Inferior parietal cortex (tissue), 1 donor: ENCODE results near the gene NDFIP2.

Experiments
- DNase-seq: peaks from one replicate; pipeline ENCODE4 v3.0.0-alpha.2; 2016; ENCODE audit errors: extremely low spot score

NDFIP2 gene

DNA sequence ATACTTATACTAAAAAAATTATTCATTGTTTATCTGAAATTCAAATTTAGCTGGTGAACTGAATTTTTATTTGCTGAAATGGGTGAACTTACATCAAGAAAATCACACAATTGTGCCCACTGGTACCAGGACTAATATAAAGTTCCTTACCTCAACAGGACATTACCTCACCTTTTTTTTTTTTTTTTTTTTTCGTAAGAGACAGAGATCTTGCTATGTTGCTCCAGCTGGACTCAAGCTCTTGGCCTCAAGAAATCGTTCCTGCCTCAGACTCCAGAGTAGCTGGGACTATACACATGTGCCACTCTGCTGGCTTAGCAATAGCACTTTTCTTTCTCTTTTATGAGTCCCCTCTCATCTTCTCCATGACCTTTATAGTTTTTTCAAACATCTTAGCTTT, 22.5 kb upstream of the NDFIP2 start:
- no peak for DNase-seq

GRCh38 chr13:79459906-79460305, 21.0 kb upstream of the NDFIP2 start:
- DNase-seq = no peak

DNA sequence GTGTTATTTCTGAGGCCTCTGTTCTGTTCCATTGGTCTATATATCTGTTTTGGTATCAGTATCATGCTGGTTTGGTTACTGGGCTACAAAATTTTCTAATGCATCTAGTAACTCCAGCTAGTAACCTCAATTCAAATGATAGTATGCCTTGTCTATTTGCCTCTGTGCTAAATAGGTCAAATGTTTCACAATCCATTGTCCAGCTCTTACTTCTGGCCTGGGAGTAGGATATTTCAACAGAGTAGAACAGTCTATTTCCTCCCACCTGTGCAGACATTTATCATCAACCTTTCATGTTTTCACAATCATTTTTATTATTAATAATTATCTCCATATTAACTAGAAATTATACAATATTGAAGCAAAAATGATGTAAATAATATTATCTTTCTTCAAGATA, 18.1 kb upstream of the NDFIP2 start:
- DNase-seq = no peak

DNA sequence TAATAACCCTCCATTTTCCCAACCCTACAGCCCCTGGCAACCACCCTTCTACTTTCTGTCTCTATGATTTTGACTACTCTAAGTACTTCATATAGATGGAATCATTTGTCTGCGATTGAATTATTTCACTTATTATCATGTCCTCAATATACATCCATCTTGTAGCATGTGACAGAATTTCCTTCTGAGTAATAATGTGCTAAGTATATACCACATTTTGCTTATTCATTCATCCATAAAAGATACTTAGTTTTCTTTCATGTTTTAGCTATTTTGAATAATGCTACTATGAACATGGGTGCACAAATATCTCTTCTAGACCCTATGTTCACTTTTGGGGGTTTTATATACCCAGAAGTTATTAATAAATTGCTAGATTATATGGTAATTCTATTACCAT, 17.4 kb upstream of the NDFIP2 start:
- DNase-seq = no peak

GRCh38 chr13:79466872-79467271, 14.1 kb upstream of the NDFIP2 start:
- no peak for DNase-seq

DNA sequence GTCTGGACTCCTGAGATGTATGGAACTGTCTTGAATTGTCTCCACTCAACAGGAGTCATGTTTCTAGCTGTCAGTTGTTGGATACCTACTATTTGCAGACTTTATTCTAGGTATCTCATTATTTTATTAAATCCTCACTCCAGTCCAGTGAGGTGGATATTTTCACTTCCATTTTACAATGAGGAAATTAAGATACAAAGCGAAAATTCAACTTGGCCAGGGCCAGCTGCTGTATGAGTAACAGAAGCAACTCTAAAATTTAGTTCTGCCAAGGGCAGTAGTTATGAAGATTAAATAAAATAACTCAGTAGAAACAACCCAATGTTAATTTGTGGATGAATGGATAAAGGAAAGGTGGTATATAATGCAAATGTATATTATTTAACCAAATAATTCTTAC, 12.6 kb upstream of the NDFIP2 start:
- DNase-seq = no peak

DNA sequence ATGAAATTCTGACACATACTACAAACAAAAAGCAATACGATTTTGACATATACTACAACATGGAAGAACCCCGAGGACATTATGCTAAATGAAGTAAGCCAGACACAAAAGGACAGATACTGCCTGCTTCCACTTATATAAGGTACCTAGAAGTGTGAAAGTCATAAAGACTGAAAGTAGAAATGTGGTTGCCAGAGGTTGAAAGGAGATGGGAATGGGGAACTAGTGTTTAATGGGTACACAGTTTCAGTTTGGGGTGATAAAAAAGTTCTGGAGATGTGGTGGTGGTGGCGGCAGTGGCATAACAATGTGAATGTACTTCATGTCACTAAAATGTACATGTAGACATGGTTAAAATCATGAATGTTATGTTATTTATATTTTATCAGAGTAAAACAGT, 12.1 kb upstream of the NDFIP2 start:
- no peak for DNase-seq

GRCh38 chr13:79469608-79470007, 11.3 kb upstream of the NDFIP2 start:
- no peak for DNase-seq

- no peak for DNase-seq
Observed at GRCh38 chr13:79470666-79471065, 10.3 kb upstream of the NDFIP2 start.

GRCh38 chr13:79475569-79475968, 5.4 kb upstream of the NDFIP2 start:
- DNase-seq = no peak

DNA sequence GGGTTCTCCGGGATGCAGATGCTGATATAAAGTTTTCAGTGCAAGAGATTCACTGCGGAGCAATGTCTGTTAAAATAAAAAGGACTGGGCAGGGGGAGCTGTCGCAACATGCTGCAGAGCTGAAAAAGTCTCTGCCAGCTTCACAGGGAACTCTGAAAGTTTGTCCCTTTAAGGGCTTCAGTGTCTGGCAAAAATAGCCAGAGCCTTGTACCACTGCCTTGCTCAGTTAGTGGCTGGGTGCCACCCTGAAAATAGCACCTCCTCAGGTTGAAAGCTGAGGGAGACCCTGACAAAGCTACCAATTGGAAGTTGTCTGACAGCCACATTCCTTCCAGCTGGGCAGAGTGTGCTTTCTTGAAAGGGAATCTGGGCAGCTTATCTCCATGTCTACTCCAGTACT, 3.0 kb upstream of the NDFIP2 start:
- DNase-seq = no peak

GRCh38 chr13:79479882-79480281, 1.1 kb upstream of the NDFIP2 start:
- no peak for DNase-seq

GRCh38 chr13:79481685-79482052, 714 bp downstream of the NDFIP2 start:
- DNase-seq = no peak

- no peak for DNase-seq
Observed at GRCh38 chr13:79482281-79482970, 1.5 kb downstream of the NDFIP2 start.

DNA sequence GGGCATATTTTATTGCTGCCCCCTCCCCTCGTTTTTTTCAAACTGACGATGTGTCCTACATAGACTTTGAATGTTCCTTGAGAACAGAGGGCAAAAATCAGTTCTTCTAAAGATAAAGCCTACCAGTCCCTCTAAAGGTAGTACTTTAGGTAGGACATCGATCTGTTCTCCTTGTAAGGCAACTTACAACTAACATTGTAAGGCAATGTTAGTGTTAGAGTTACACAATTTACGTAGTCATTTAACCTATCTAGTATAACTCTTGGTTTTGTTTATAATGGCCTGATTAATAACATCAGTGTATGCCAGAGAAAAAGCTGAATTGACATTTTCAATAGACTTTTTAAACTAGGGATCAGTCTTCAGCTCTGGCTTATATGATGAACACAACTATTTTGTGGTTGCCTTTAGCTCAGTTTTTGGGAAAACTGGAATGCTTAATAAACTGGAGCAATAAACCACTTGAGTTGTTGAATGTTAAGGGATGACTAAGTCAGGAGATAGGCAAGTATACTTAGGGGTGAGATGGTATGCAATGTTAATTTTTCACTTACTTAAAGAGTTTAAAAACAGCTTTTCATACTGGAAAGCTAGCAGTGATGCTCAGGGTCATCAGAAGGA, 2.2 kb downstream of the NDFIP2 start:
- no peak for DNase-seq

DNA sequence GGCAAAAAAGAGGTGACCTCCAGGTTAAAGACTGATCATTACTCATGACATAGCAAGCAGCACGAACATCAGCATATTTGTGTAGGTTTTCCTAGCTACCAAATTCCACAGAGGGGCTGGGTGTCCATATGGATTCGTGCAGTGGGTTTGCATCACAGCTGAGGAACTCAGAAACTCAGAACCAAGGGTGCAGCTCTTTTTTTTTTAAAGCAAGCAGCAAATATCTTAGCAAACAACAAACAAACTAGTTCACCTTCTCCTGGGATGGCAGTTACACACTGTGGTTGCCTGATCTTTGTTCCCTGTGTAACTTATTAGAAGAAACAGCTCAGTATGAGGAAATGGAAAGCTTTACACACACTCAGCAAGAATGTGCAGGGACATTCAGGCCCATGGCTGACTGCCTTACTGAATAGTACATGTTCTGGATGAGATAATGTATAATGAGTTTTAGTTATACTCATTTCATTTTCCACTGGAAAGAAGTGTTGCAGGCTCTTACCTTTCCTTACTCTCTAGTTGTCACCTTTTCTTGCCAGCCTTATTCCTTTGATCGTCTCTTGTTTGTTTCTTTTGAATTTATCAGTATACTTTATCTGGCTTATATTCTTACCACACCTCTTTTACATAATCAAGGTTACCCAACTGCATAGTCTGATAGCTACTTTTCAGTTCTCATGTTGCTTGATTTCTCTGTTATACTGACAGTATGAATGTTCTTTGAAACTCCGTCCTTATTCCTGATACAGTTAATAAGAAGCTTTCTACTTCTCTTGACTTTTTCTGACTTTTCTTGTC, 4.3 kb downstream of the NDFIP2 start:
- DNase-seq = no peak

GRCh38 chr13:79486433-79487188, 5.7 kb downstream of the NDFIP2 start:
- no peak for DNase-seq

GRCh38 chr13:79490326-79490725, 9.4 kb downstream of the NDFIP2 start:
- DNase-seq = no peak

GRCh38 chr13:79490824-79491223, 9.9 kb downstream of the NDFIP2 start:
- no peak for DNase-seq

DNA sequence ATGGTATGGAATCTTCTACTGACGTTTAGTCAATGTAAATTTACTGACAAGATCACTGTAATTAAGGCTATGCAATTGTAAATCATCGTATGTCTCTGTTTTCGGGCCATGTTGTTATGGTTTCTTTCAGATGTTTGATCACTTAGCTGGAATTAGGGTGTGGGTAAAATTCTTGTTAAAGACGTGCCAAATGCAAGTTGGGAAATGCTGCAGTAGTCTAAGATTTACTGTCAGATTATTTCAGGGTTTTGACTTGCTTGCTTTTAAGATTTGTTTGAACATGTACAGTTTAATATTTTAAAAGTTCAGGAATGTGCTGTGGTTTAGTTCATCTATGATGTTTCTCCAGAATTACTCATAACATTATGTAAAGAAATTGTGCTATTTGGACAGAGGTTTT, 10.8 kb downstream of the NDFIP2 start:
- no peak for DNase-seq

DNA sequence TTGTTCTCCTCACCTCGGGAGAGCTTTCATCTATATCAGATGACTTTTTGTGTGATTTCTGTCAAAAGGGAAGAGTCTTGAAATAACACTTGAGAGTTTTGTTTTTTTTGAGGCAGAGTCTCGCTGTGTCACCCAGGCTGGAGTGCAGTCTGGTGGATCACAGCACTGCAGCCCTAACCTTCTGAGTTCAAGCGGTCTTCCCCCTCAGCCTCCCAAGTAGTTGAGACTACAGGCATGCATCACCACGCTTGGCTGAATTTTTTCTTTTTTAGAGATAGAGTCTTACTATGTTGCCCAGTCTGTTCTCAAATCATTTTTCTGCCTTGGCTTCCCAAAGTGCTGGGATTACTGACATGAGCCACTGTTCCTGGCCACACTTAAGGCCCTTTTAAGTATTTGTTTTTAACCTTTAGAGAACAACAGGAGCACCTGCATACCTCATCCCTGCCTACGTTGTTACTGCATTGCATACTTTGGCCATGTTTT, 11.4 kb downstream of the NDFIP2 start:
- no peak for DNase-seq

- no peak for DNase-seq
Observed at GRCh38 chr13:79492918-79493594, 12.1 kb downstream of the NDFIP2 start.
